AG10803 (cell line): ENCODE results near the gene NIPBL.

ENCODE experiments used
- DNase-seq: peaks from one replicate; pipeline ENCODE4 v3.0.0; 2010; ENCODE audit warnings: low read depth
- H3K4me3 ChIP-seq: 2 replicates; pipeline ENCODE4 v1.5.1; 2011; ENCODE audit warnings: mild to moderate bottlenecking, low read length, control low read depth
- TF ChIP-seq, protein P1 (sequence below): conservative IDR thresholded peaks from 2 replicates; pipeline ENCODE4 v1.5.1; 2011; ENCODE audit warnings: mild to moderate bottlenecking, low read length, control low read depth, inconsistent platforms

Gene NIPBL

GRCh38 chr5:36949593-36949992, 73.0 kb downstream of the NIPBL start:
- no peak for DNase-seq
- H3K4me3 ChIP-seq, result no peak overlapping the region
- TF ChIP-seq, protein P1, sequence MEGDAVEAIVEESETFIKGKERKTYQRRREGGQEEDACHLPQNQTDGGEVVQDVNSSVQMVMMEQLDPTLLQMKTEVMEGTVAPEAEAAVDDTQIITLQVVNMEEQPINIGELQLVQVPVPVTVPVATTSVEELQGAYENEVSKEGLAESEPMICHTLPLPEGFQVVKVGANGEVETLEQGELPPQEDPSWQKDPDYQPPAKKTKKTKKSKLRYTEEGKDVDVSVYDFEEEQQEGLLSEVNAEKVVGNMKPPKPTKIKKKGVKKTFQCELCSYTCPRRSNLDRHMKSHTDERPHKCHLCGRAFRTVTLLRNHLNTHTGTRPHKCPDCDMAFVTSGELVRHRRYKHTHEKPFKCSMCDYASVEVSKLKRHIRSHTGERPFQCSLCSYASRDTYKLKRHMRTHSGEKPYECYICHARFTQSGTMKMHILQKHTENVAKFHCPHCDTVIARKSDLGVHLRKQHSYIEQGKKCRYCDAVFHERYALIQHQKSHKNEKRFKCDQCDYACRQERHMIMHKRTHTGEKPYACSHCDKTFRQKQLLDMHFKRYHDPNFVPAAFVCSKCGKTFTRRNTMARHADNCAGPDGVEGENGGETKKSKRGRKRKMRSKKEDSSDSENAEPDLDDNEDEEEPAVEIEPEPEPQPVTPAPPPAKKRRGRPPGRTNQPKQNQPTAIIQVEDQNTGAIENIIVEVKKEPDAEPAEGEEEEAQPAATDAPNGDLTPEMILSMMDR, result no peak

DNA sequence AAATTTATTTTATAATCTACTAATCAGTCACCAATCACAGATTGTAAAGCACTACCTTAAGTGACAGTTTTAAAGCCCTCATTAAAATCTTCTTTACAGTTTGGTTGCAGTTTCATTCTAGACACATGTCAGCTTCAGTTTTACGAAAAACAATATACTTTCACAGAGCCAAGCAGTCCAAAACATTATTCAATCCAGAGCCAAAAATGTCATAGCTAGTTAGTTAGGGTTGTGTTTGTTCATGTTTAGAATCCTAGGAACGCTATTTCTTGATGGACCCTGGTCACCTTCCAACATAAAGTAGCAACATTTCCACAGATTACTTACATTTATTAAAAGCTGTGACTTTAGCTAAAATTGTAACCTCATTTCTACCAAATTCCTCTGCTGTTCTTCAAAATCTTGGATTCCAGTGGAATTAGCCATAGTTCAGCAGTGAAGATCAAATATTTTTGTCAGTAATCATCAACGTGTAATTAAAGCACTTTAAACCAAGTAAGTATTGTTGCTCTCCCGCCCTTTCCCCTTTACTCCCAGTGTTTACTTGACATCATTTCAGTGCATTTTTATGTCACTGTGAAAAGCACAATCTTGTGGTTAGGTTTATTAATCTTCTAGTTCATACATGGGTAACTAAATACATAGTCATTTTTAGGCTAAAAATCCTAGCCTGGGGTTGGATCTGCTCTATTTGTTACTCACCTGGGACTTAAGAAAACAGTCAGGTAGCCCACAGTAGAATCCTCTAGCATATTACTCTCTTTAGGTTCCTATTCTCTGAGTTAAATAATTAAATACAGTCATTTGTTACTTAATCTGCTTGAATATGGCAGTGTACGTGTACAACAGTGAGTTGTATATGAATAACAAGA, 74.3 kb downstream of the NIPBL start:
- no peak overlapping the region for H3K4me3 ChIP-seq
- TF ChIP-seq, protein P1, result no peak
- DNase-seq, result peak; percentile 95

DNA sequence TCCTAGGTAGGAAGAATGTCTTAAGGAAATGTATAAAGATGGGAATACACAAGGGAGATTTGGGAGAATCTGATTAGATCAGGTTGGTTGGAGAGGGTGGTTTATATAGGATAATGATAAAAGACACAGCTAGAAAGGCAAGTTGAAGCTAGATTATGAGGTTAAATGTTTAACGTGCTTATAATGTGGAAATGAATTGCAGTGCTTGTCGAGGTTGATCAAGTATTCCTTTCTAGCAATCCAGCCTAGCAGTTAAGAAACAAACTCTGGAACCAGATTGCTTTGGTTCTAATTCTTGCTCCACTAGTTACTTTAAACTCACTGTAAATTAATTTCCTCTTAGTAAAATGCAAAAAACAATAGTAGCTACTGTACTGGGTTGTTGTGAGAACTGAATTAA, 76.5 kb downstream of the NIPBL start:
- H3K4me3 ChIP-seq, result no peak overlapping the region
- no peak for DNase-seq
- TF ChIP-seq, protein P1, result no peak

GRCh38 chr5:36957953-36958537, 81.5 kb downstream of the NIPBL start:
- TF ChIP-seq, protein P1, result no peak
- DNase-seq, result no peak
- no peak overlapping the region for H3K4me3 ChIP-seq

DNA sequence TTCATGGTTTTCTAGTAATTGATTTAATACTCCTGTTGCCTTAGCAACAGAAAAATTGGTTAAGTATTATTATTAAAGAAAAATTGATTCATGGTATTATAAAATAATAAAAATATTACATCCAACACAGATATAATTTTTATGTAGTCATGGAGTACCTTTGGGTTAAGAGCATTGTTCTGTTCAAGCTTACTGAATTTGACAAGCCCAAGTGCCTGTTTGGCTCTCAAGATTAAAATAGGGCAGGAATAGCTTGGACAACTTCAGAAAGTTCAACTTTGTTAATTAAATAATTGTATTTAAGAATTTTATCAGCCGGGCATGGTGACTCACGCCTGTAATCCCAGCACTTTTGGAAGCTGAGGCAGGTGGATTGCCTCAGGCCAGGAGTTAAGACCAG, 82.0 kb downstream of the NIPBL start:
- H3K4me3 ChIP-seq, result no peak overlapping the region
- DNase-seq, result no peak

GRCh38 chr5:36965179-36965578, 88.6 kb downstream of the NIPBL start:
- no peak for DNase-seq

More for the DNA sequence above, 82.0 kb downstream of the NIPBL start:
- TF ChIP-seq, protein P1, result no peak

More at GRCh38 chr5:36965179-36965578, 88.6 kb downstream of the NIPBL start:
- TF ChIP-seq, protein P1, result no peak
- no peak overlapping the region for H3K4me3 ChIP-seq
